K562 (cell line): ENCODE data around the gene SLIT2. TPM values are rescaled to one million over a fixed set of nuclear protein-coding genes. Genes with fewer than 3 reads are reported as not detected.

ENCODE experiments used
- BRD9 ChIP-seq: fragments of 450-650 bp; IDR thresholded peaks from 2 replicates; pipeline ENCODE4 v1.6.1; 2018; ENCODE audit warnings: low read depth; ENCODE audit not compliant: partially characterized antibody
- E4F1 ChIP-seq: fragments of 250-450 bp; sonication (Bioruptor Pico); IDR thresholded peaks from 2 replicates; pipeline ENCODE4 v1.5.0; 2021; ENCODE audit warnings: mild to moderate bottlenecking, borderline replicate concordance
- ETS2 ChIP-seq: IDR thresholded peaks from 2 replicates; pipeline ENCODE4 v1.6.1; 2016; ENCODE audit warnings: borderline replicate concordance, missing genetic modification characterization, mild to moderate bottlenecking, moderate library complexity, missing compliant biosample characterization; ENCODE audit not compliant: poor library complexity, severe bottlenecking
- MYC ChIP-seq, 2 experiments: fragments of 250-450 bp in 1 of 2; sonication (Bioruptor Pico) in 1 of 2; IDR thresholded peaks; 2 replicates each; pipeline versions ENCODE4 v1.5.1 to v1.6.1; 2012 to 2021; ENCODE audit warnings: low read depth in 2 of 2, borderline replicate concordance in 1 of 2, improper control_type of control experiment in 1 of 2, low read length in 1 of 2, mild to moderate bottlenecking in 1 of 2, moderate library complexity in 1 of 2
- POLR3G ChIP-seq: IDR thresholded peaks from 2 replicates; pipeline ENCODE4 v1.6.1; 2011; ENCODE audit not compliant: insufficient read length, insufficient replicate concordance; ENCODE audit errors: extremely low read depth
- PPARD ChIP-seq: fragments of 250-450 bp; sonication (Bioruptor Pico); IDR thresholded peaks from 2 replicates; pipeline ENCODE4 v1.8.0; 2022; ENCODE audit warnings: inconsistent platforms, mild to moderate bottlenecking, moderate library complexity
- REST ChIP-seq, 2 experiments: fragments of 450-650 bp; formaldehyde crosslinking in 1 of 2; IDR thresholded peaks; 2 replicates each; pipeline versions ENCODE4 v1.4.0 to v1.6.1; 2014 to 2020; ENCODE audit warnings: mild to moderate bottlenecking in 2 of 2, borderline replicate concordance in 1 of 2, low read depth in 1 of 2
- RFX1 ChIP-seq: fragments of 450-650 bp; IDR thresholded peaks from 2 replicates; pipeline ENCODE4 v1.6.1; 2016; ENCODE audit warnings: mild to moderate bottlenecking, moderate library complexity
- TCF15 ChIP-seq: fragments of 250-450 bp; sonication (Bioruptor Pico); IDR thresholded peaks from 2 replicates; pipeline ENCODE4 v1.8.0; 2022; ENCODE audit warnings: moderate library complexity, mild to moderate bottlenecking, inconsistent platforms
- TRIM28 ChIP-seq: fragments of 450-650 bp; IDR thresholded peaks from 2 replicates; pipeline ENCODE4 v1.6.1; 2017
- ZNF518B ChIP-seq: fragments of 250-450 bp; sonication (Bioruptor Pico); IDR thresholded peaks from 2 replicates; pipeline ENCODE4 v1.5.0; 2021; ENCODE audit warnings: mild to moderate bottlenecking, moderate library complexity
- ZNF830 ChIP-seq: fragments of 250-450 bp; sonication (Bioruptor Pico); IDR thresholded peaks from 2 replicates; pipeline ENCODE4 v1.5.0; 2021; ENCODE audit warnings: mild to moderate bottlenecking
- polyA plus RNA-seq, 8 experiments: library from polyadenylated mRNA; depleted of rRNA in 4 of 8; stranded (reverse) in 5 of 8; unstranded in 3 of 8; fragments of >200 nt; fragmentation: Nextera tagmentation in 2 of 8; fragmentation: Illumina TruSeq in 1 of 8; extraction: Ambion mirVana in 2 of 8; extraction: Trizol in 1 of 8; gene quantifications; 2 replicates each; pipeline versions ENCODE4 v1.2.1 to v1.2.3, GENCODE V29; 2011 to 2014; ENCODE audit warnings: inconsistent platforms in 1 of 8, missing spikeins in 1 of 8
- total RNA-seq, 7 experiments: library from RNA; depleted of rRNA in 6 of 7; stranded (reverse); fragments of >200 nt in 6 of 7; fragmentation: Illumina TruSeq in 2 of 7; extraction: Trizol in 2 of 7; gene quantifications; 2 replicates each; pipeline versions ENCODE4 v1.2.1 to v1.2.3, GENCODE V29; 2011 to 2021; ENCODE audit warnings: low replicate concordance in 1 of 7

The SLIT2 gene
- total and polyA plus RNA-seq, 9 of the 15 experiments (the other 6 are each of a cell fraction or from before 2014, with no cell fraction given) = 1.8 to 8.1 (median 4.1) TPM

- TF ChIP-seq REST (IDR thresholded peaks at IDR 0.05; ENCODE audit: borderline replicate concordance) = no peak
- no peak for TF ChIP-seq REST (CRISPR knock-in tag; IDR thresholded peaks at IDR 0.05; ENCODE audit: low read depth)
- no peak for TF ChIP-seq ZNF518B
- TF ChIP-seq BRD9 = no peak
- no peak for TF ChIP-seq PPARD (CRISPR knock-in tag)
- TF ChIP-seq ZNF830 = no peak
- TF ChIP-seq RFX1 = no peak
- TF ChIP-seq MYC (IDR thresholded peaks at IDR 0.05; ENCODE audit: low read depth, low read length) = no peak
- no peak for TF ChIP-seq MYC (CRISPR knock-in tag; IDR thresholded peaks at IDR 0.05; ENCODE audit: borderline replicate concordance, low read depth)
- TF ChIP-seq ETS2 (tag) = no peak
- no peak for TF ChIP-seq TRIM28
- no peak for TF ChIP-seq E4F1 (CRISPR knock-in tag)
- TF ChIP-seq TCF15 (CRISPR knock-in tag) = no peak
- no peak for TF ChIP-seq POLR3G
Measured at GRCh38 chr4:20255823-20256222, 4.1 kb downstream of the SLIT2 start (continued).
